Esophagus (tissue), 2 donors: Measurements from ENCODE around the gene NR3C1. TPM values are rescaled to one million over a fixed set of nuclear protein-coding genes. Genes with fewer than 3 reads are reported as not detected.

Experiments
- H3K27ac ChIP-seq, 2 donors: one replicate each; pipeline ENCODE4 v1.5.1; 2013; ENCODE audit warnings: low read depth in 2 of 2, mild to moderate bottlenecking in 2 of 2, inconsistent platforms in 1 of 2, low read length in 1 of 2, moderate library complexity in 1 of 2
- H3K27me3 ChIP-seq, 2 donors: one replicate each; pipeline ENCODE4 v1.6.1; 2013; ENCODE audit warnings: low read length in 2 of 2, control low read depth in 1 of 2, mild to moderate bottlenecking in 1 of 2; ENCODE audit not compliant: insufficient read depth in 2 of 2, control insufficient read depth in 1 of 2
- H3K36me3 ChIP-seq, 2 donors: one replicate each; pipeline ENCODE4 v1.6.1; 2013; ENCODE audit warnings: low read length in 1 of 2; ENCODE audit not compliant: control insufficient read depth in 2 of 2, insufficient read depth in 2 of 2
- H3K4me1 ChIP-seq, 2 donors: one replicate each; pipeline ENCODE4 v1.6.1; 2013; ENCODE audit warnings: low read length in 1 of 2; ENCODE audit not compliant: control insufficient read depth in 2 of 2, insufficient read depth in 2 of 2
- H3K4me3 ChIP-seq, 2 donors: one replicate each; pipeline ENCODE4 v1.5.1; 2013; ENCODE audit warnings: low read length in 2 of 2, mild to moderate bottlenecking in 2 of 2, low read depth in 1 of 2, moderate library complexity in 1 of 2
- H3K9me3 ChIP-seq, 2 donors: one replicate each; pipeline ENCODE4 v1.6.1; 2013; ENCODE audit warnings: mild to moderate bottlenecking in 2 of 2, low read depth in 1 of 2, low read length in 1 of 2, moderate library complexity in 1 of 2; ENCODE audit not compliant: control insufficient read depth in 2 of 2, insufficient read depth in 1 of 2
- WGBS, 2 donors: extraction: QIAGEN DNeasy Blood & Tissue Kit; methylation state at CpG; one replicate each; pipeline ENCODE4 v1.1.7; 2013; 5-methylcytosine and 5-hydroxymethylcytosine counted together
- polyA plus RNA-seq, 2 donors: library from polyadenylated mRNA; stranded (reverse); fragments of 200-250 nt; gene quantifications; one replicate each; pipeline ENCODE4 v1.2.3, GENCODE V29; 2013
- donor health status: healthy with polysubstance abuse.
- donor health status: Bipolar disorder and iron deficiency.

NR3C1 gene
- polyA plus RNA-seq, 2 donors, result 8.6 to 10.7 TPM

GRCh38 chr5:143304836-143305475, 98.5 kb downstream of the NR3C1 start:
- Histone ChIP-seq H3K36me3 (no peaks in the 10 kb centered on the region), H3K27ac (no peak overlapping the region), H3K9me3 (no peaks in the 10 kb centered on the region), H3K27me3 (no peaks in the 10 kb centered on the region), H3K4me3 (no peak overlapping the region), H3K4me1 (no peaks in the 10 kb centered on the region)
- WGBS, 2 donors, result 89 to 92% methylated on average over 2 of the region's 2 CpGs

- no peaks in the 10 kb centered on the region for H3K27me3 ChIP-seq
- H3K9me3 ChIP-seq, result no peaks in the 10 kb centered on the region
- no peak overlapping the region for H3K4me3 ChIP-seq
- no peak overlapping the region for H3K27ac ChIP-seq
- H3K36me3 ChIP-seq, result peaks cover 4% of the 10 kb centered on the region in 2 donors
- no peaks in the 10 kb centered on the region for H3K4me1 ChIP-seq
Observed at GRCh38 chr5:143302341-143303045, 101.0 kb downstream of the NR3C1 start.

- Histone ChIP-seq H3K27ac (no peak overlapping the region), H3K36me3 (peaks cover 4% of the 10 kb centered on the region in 2 donors), H3K4me3 (no peak overlapping the region), H3K4me1 (no peaks in the 10 kb centered on the region), H3K9me3 (no peaks in the 10 kb centered on the region), H3K27me3 (no peaks in the 10 kb centered on the region)
- 87 to 93% methylated on average over 3 of the region's 3 CpGs for WGBS, 2 donors
Observed at GRCh38 chr5:143297756-143298155, 105.7 kb downstream of the NR3C1 start.

- Histone ChIP-seq H3K27ac (no peak overlapping the region), H3K4me1 (no peaks in the 10 kb centered on the region), H3K4me3 (no peak overlapping the region), H3K9me3 (no peaks in the 10 kb centered on the region), H3K36me3 (no peaks in the 10 kb centered on the region), H3K27me3 (no peaks in the 10 kb centered on the region)
- WGBS, 2 donors, result 82 to 84% methylated on average over 2 of the region's 2 CpGs
Observed at GRCh38 chr5:143290125-143290524, 113.4 kb downstream of the NR3C1 start.

GRCh38 chr5:143284521-143284920, 119.0 kb downstream of the NR3C1 start:
- H3K27ac ChIP-seq, result no peak overlapping the region
- no peak overlapping the region for H3K4me3 ChIP-seq
- H3K27me3 ChIP-seq, result no peaks in the 10 kb centered on the region
- peaks cover 3 to 5% of the 10 kb centered on the region in 2 donors for H3K36me3 ChIP-seq
- peaks cover 0 to 3% of the 10 kb centered on the region in 2 donors for H3K4me1 ChIP-seq
- peaks cover 0 to 3% of the 10 kb centered on the region in 2 donors for H3K9me3 ChIP-seq
- whole genome bisulfite sequencing, 2 donors, result 92 to 93% methylated on average over 3 of the region's 3 CpGs

GRCh38 chr5:143284002-143284401, 119.5 kb downstream of the NR3C1 start:
- no peak overlapping the region for H3K4me3 ChIP-seq
- H3K4me1 ChIP-seq, result peaks cover 0 to 3% of the 10 kb centered on the region in 2 donors
- peaks cover 3 to 5% of the 10 kb centered on the region in 2 donors for H3K36me3 ChIP-seq
- no peaks in the 10 kb centered on the region for H3K27me3 ChIP-seq
- no peak overlapping the region for H3K27ac ChIP-seq
- H3K9me3 ChIP-seq, result peaks cover 0 to 3% of the 10 kb centered on the region in 2 donors
- WGBS, 2 donors, result 98 to 99% methylated on average over 4 of the region's 4 CpGs

- Histone ChIP-seq H3K4me1 (peaks cover 0 to 3% of the 10 kb centered on the region in 2 donors), H3K4me3 (no peak overlapping the region), H3K27me3 (no peaks in the 10 kb centered on the region), H3K9me3 (peaks cover 0 to 3% of the 10 kb centered on the region in 2 donors), H3K36me3 (peaks cover 3 to 5% of the 10 kb centered on the region in 2 donors), H3K27ac (no peak overlapping the region)
- WGBS, 2 donors, result 84 to 89% methylated on average over 3 of the region's 3 CpGs
Observed at GRCh38 chr5:143281226-143281625, 122.3 kb downstream of the NR3C1 start.

- peaks cover 3 to 5% of the 10 kb centered on the region in 2 donors for H3K36me3 ChIP-seq
- H3K4me3 ChIP-seq, result no peak overlapping the region
- no peaks in the 10 kb centered on the region for H3K27me3 ChIP-seq
- H3K9me3 ChIP-seq, result peaks cover 0 to 3% of the 10 kb centered on the region in 2 donors
- 69 to 70% methylated on average over 2 of the region's 2 CpGs for WGBS, 2 donors
- no peak overlapping the region for H3K27ac ChIP-seq
- H3K4me1 ChIP-seq, result peaks cover 0 to 3% of the 10 kb centered on the region in 2 donors
Observed at GRCh38 chr5:143279698-143280097, 123.8 kb downstream of the NR3C1 start.

- Histone ChIP-seq H3K4me3 (no peak overlapping the region), H3K9me3 (no peaks in the 10 kb centered on the region), H3K27ac (no peak overlapping the region), H3K4me1 (peaks cover 0 to 3% of the 10 kb centered on the region in 2 donors), H3K36me3 (peaks cover 3% of the 10 kb centered on the region in 2 donors), H3K27me3 (no peaks in the 10 kb centered on the region)
- WGBS, 2 donors, result 90 to 93% methylated on average over 2 of the region's 2 CpGs
Observed at GRCh38 chr5:143277536-143277935, 126.0 kb downstream of the NR3C1 start.
